Left lobe of liver (tissue), 2 donors: Measurements from ENCODE around the gene ADAMTS7. TPM values are rescaled to one million over a fixed set of nuclear protein-coding genes. Genes with fewer than 3 reads are reported as not detected.
"Not testable (repeated sequence)": the region's sequence is repeated elsewhere in the genome, so short reads cannot be mapped to it uniquely, and the experiment has no call there.

Source experiments
- ATAC-seq: fragments of 200-7000 bp; cut with Tn5 transposase; one replicate; pipeline ENCODE4 v1.9.1; 2020; ENCODE audit warnings: mild to moderate bottlenecking, moderate library complexity
- DNase-seq: peaks from one replicate; pipeline ENCODE4 v3.0.0-alpha.2; 2020; ENCODE audit warnings: low spot score
- total RNA-seq: library from RNA; stranded (reverse); gene quantifications from one replicate; pipeline ENCODE4 v1.2.1, GENCODE V29; 2021
- donor health status: DM: no; HTN: no; CAD: no; lungs with moderate emphysema.
- donor health status: DM: no; HTN: yes; CAD: no.

ADAMTS7 gene
- total RNA-seq, 1 donor from 2014 or later: 0.86 TPM

- not testable (repeated sequence) for ATAC-seq, DNase-seq
Measured at GRCh38 chr15:78728427-78728826, 82.8 kb downstream of the ADAMTS7 start.

GRCh38 chr15:78727561-78727960 lies 83.7 kb downstream of the ADAMTS7 start:
- DNase-seq (peak; percentile 16), ATAC-seq (no peak)

DNA sequence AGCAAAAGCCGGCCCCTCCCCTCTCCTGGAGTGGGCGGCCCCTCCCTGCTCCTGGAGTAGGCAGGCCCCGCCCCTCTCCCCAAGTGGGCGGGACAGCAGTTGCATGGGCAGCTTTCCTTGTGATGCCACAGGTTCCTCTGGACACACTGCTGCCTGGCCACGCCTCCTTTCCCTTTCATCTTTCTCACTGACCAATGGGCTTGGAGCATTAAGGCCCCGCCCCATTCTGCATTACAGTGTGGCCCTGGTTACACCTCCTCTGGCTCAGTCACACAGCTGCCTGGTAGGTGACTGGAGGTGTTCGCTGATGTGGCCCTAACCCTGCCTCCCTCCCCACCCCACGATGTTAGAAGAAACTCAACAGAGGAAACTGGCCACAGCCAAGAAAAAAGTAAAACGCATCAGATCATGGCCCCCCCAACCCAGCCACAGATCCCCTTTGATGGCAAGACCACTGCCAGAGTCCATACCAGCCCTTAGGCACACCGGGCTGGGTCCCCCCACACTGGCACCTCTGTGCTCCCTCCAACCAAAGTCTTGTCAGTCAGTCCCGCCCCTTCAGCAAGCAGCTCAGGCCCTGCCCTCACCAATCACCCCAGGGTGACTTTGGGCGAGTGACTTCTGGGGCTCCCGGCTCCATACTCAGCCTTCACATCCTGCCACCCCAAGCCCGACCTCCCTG lies 84.3 kb downstream of the ADAMTS7 start:
- no peak for ATAC-seq
- DNase-seq: peak; percentile 43

DNA sequence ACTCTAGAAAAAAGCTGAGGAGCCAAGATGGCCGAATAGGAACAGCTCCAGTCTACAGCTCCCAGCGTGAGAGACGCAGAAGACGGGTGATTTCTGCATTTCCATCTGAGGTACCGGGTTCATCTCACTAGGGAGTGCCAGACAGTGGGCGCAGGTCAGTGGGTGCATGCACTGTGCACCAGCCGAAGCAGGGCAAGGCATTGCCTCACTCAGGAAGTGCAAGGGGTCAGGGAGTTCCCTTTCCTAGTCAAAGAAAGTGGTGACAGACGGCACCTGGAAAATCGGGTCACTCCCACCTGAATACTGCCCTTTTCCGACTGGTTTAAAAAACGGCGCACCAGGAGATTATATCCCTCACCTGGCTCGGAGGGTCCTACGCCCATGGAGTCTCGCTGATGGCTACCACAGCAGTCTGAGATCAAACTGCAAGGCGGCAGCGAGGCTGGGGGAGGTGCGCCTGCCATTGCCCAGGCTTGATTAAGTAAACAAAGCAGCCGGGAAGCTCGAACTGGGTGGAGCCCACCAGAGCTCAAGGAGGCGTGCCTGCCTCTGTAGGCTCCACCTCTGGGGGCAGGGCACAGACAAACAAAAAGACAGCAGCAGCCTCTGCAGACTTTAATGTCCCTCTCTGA lies 91.3 kb downstream of the ADAMTS7 start:
- ATAC-seq: not testable (repeated sequence)
- peak; percentile 69 for DNase-seq

DNA sequence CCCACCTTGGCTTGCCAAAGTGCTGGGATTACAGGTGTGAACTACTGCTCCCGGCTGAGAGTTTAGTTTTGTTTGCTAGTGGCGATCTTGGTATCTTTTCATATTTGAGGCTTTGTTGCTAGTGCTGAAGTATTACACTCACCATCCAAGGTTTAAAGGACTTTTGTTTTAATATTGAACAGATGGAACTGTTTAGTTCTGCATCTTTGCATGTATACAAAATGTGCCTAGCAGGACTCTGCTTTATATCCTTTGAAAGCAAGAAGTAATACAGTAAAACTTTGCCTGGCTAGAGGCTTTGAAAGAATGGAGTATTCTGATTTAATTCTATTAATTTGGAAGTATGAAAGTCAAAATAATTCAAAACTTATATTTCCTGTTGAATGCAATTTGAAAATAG lies 92.4 kb downstream of the ADAMTS7 start:
- DNase-seq (no peak), ATAC-seq (no peak)

DNA sequence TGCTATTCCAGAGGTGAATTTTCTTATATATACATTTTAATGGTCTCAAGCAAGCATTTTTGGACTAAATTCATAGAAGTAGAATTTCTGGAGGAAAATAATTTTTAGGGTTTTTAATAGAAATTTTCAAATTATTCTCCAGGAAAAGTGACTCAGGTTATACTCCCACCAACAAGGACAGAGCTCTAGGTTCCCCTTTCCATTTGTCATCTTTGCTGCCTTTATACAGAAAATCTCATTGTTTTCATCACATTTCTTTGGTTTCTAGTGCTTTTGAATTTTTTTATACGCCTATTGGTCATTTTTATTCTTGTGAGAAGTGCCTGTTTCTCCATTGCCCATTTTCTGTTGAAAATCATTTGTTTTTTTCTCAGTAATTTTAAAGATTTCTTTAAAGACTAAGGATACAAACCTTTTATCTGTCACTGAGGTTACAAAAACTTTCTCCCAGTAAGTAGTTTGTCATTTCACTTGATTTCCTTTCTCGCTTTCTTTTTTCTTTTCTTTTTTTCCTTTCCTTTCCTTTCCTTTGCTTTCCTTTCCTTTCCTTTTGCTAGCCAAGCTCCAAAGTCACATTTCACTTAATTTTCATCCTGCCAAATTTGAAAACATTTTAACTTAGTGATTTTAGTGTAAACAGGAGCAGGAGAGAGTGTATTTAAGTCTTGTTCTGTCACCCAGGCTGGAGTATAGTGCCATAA lies 93.2 kb downstream of the ADAMTS7 start:
- DNase-seq (no peak), ATAC-seq (no peak)

DNA sequence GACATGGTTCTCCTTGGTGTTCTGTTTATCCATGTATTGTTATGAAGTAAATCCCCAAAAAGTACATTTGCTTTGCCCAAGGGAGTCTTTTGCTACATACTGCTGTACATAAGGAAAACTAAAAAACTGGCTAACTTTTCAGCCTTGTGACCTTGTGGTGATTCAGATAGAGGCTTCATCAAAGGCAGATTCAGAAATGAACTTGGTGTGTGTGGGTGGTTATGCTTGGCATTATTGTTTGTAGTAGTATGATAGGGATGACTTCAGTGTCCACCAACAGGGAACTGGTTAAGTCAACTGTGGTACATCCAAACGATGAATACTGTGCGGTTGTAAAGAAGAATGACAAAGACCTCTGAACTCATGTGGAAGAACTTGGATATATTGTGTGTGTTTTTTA lies 94.6 kb downstream of the ADAMTS7 start:
- ATAC-seq (no peak), DNase-seq (no peak)

DNA sequence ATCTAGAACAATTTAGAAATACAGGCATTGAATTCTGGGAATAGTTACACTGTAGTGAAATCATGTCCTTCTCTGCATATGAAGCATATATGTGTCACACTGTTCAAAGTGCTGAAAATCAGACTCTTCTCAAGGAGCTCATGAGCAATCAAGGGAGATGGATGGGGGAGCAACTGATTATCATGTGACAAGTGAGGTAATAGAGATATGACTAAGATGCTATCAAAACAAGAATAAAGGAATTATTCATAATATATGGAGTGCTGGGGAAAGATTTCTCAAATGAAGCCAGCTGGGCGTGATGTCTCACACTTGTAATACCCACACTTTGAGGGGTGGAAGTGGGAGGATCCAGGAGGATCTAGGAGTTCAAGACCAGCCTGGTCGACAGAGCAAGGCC lies 95.3 kb downstream of the ADAMTS7 start:
- no peak for ATAC-seq
- no peak for DNase-seq

GRCh38 chr15:78715434-78715833 lies 95.8 kb downstream of the ADAMTS7 start:
- no peak for ATAC-seq
- no peak for DNase-seq

- no peak for ATAC-seq
- DNase-seq: no peak
Measured at GRCh38 chr15:78714890-78715289, 96.4 kb downstream of the ADAMTS7 start.

DNA sequence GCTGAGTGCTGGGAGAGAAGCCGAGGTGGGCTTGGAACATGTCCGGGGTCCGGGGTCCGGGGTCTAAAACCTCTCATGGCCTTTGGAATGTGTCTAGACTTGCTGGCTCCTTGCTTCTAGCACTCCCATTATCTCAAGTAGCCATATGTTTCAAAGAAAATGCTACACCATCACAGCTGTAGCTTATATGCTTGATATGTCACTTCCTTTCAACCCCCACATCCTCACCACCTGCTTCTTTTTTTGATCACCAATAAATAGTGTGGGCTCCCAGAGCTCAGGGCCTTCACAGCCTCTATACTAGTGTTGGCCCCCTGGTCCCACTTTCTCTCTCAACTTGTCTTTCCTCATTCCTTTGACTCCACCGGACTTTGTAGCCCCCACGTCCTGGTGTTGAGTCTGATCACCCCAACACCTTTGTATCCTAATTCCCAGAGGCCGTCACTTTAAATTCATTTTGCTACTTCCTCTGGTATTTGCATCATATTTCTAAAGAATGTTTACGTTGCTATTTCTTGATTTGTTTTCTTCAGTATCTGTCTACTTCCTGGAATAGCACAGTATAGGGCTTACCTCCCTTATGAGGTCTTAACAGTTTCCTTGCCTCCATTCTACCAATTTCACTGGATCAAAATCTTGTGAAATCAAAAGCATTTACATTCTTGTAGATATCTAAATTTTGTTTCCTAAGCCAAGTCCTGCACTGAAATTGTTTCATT lies 98.3 kb downstream of the ADAMTS7 start:
- ATAC-seq: no peak
- peak; percentile 19 for DNase-seq

DNA sequence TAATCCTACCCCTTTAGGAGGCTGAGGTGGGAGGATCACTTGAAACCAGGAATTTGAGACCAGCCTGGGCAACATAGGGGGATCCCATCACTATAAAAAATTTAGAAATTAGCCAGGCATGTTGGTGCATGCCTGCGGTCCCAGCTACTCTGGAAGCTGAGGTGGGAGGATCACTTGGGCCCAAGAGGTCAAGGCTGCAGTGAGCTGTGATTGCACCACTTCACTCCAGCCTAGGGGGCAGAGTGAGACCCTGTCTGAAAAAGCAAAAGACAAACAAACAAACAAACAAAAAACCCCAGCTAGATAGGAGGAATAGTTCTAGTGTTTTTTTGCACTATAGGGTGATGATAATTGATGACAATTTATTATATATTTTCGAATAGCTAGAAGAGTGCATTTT lies 99.6 kb downstream of the ADAMTS7 start:
- no peak for ATAC-seq

GRCh38 chr15:78709263-78709882 lies 101.9 kb downstream of the ADAMTS7 start:
- DNase-seq: peak; percentile 78
- ATAC-seq: peak; percentile 100

More for the DNA sequence above, 99.6 kb downstream of the ADAMTS7 start:
- DNase-seq: no peak

Other genes starting within 250 kb of the ADAMTS7 start
- 0.35 TPM for gene CHRNA5, start 245.9 kb downstream of the ADAMTS7 start, total RNA-seq
- not detected for gene CHRNA3, start 190.5 kb downstream of the ADAMTS7 start, total RNA-seq
- not detected for gene CHRNB4, start 170.3 kb downstream of the ADAMTS7 start, total RNA-seq
- gene MORF4L1, start 61.4 kb upstream of the ADAMTS7 start, total RNA-seq: 96.5 TPM
- 38.5 TPM for gene CTSH, start 133.6 kb upstream of the ADAMTS7 start, total RNA-seq